Gastroesophageal sphincter (tissue), 3 donors: ENCODE measurements around the gene IFNA1.

Experiments used
- EP300 ChIP-seq: sonication (generic); formaldehyde crosslinking; IDR thresholded peaks from one replicate; pipeline ENCODE4 v1.6.1; 2017; ENCODE audit warnings: antibody characterized with exemption, mild to moderate bottlenecking
- POLR2A ChIP-seq, 2 donors: fragments of 450-650 bp; IDR thresholded peaks; one replicate each; pipeline ENCODE4 v1.6.1; 2017; ENCODE audit warnings: antibody characterized with exemption in 2 of 2, mild to moderate bottlenecking in 2 of 2, moderate library complexity in 1 of 2
- POLR2AphosphoS5 ChIP-seq: sonication (generic); formaldehyde crosslinking; IDR thresholded peaks from one replicate; pipeline ENCODE4 v1.6.1; 2017; ENCODE audit warnings: antibody characterized with exemption
- TF ChIP-seq, protein P1 (sequence below), 4 experiments: fragments of 200-600 bp in 2 of 4; fragments of 450-650 bp in 2 of 4; sonication (generic) in 1 of 4; IDR thresholded peaks; one replicate each; pipeline ENCODE4 v1.5.1; 2017 to 2019; ENCODE audit warnings: antibody characterized with exemption in 4 of 4, mild to moderate bottlenecking in 2 of 4, moderate library complexity in 2 of 4

DNA sequence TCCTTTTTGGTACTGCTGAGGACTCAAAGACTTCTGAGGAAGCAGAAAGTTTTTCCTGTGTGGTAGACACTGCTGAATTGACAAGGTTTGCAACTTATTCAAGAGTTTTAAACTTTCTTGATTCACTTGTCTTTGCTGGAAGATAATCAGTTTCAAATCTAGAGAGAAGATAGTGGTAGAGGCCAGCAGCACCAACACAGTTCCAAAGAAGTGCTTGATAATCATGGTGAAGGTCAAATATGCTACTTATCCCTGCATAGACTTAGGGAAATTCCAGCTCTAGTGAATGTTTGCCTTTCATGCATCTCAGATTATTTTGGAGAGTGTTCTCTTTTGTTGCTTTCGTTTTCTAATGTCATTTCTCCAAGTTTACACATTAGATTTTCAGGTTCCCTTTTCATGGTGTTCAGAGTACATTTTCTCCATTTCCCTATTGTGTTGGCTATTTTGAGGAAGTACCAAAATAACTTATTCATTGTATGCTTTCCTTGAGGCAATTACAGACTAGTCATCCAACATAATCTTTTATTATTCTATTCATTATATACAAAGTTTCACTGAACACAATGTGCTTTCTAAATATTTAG lies 41.3 kb downstream of the IFNA1 start:
- TF ChIP-seq POLR2A (IDR thresholded peaks at IDR 0.05) (no peak), POLR2AphosphoS5 (no peak), EP300 (no peak)
- TF ChIP-seq, protein P1, sequence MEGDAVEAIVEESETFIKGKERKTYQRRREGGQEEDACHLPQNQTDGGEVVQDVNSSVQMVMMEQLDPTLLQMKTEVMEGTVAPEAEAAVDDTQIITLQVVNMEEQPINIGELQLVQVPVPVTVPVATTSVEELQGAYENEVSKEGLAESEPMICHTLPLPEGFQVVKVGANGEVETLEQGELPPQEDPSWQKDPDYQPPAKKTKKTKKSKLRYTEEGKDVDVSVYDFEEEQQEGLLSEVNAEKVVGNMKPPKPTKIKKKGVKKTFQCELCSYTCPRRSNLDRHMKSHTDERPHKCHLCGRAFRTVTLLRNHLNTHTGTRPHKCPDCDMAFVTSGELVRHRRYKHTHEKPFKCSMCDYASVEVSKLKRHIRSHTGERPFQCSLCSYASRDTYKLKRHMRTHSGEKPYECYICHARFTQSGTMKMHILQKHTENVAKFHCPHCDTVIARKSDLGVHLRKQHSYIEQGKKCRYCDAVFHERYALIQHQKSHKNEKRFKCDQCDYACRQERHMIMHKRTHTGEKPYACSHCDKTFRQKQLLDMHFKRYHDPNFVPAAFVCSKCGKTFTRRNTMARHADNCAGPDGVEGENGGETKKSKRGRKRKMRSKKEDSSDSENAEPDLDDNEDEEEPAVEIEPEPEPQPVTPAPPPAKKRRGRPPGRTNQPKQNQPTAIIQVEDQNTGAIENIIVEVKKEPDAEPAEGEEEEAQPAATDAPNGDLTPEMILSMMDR (IDR thresholded peaks at IDR 0.05) = no peak
